Gastroesophageal sphincter (tissue), 3 donors: ENCODE measurements around the gene PELO.

Experiments
- EP300 ChIP-seq: sonication (generic); formaldehyde crosslinking; IDR thresholded peaks from one replicate; pipeline ENCODE4 v1.6.1; 2017; ENCODE audit warnings: antibody characterized with exemption, mild to moderate bottlenecking
- TF ChIP-seq, protein P1 (sequence below), 4 experiments: fragments of 200-600 bp in 2 of 4; fragments of 450-650 bp in 2 of 4; sonication (generic) in 1 of 4; IDR thresholded peaks; one replicate each; pipeline ENCODE4 v1.5.1; 2017 to 2019; ENCODE audit warnings: antibody characterized with exemption in 4 of 4, mild to moderate bottlenecking in 2 of 4, moderate library complexity in 2 of 4

DNA sequence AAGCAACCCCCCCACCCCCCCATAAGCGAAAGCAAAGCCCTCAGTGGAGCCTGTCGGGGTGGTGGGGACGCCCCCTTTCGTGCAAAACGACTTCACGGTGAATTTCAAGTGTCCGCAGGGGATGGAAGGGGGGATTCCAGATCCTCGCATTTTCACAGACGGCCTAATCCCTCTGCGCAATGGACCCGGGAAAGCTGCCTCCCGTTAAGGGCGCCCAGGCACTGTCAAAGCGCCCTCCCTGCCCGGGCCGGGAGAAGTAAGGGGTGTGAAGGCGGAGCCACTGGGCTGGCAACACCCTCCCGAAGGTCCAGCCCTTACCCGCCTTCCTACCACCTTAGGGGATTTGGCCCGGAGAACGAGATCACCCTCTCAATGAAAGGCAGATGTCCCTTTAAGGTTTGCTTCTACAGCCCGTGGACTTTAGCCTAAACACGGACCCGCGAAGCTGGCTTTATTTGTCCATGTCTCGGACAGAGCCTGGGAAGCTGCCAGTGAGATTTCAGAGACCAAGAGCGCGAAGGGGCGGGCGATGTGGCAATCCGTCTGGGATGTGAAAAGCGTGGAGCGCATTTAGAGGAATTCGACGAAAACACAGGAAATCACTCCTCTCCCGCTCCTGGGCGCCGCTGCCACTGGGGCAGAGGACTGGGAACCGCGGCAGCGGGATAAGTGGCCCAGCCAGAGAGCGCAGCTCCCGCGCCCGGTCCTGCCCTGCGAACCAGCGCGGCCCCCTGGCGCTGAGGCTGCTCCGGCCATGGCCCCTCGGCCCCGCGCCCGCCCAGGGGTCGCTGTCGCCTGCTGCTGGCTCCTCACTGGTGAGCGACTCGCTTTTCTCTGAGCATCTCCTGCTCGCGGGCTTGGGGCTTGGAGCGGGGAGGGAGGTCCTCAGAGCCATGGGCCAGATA lies at the start of gene PELO, which contains the start of gene ITGA1:
- TF ChIP-seq, protein P1, sequence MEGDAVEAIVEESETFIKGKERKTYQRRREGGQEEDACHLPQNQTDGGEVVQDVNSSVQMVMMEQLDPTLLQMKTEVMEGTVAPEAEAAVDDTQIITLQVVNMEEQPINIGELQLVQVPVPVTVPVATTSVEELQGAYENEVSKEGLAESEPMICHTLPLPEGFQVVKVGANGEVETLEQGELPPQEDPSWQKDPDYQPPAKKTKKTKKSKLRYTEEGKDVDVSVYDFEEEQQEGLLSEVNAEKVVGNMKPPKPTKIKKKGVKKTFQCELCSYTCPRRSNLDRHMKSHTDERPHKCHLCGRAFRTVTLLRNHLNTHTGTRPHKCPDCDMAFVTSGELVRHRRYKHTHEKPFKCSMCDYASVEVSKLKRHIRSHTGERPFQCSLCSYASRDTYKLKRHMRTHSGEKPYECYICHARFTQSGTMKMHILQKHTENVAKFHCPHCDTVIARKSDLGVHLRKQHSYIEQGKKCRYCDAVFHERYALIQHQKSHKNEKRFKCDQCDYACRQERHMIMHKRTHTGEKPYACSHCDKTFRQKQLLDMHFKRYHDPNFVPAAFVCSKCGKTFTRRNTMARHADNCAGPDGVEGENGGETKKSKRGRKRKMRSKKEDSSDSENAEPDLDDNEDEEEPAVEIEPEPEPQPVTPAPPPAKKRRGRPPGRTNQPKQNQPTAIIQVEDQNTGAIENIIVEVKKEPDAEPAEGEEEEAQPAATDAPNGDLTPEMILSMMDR (IDR thresholded peaks at IDR 0.05) = peak in 3 of 4 experiments; percentile 51 to 80 (median 61)
- TF ChIP-seq EP300 = no peak
